ENCODE results near the gene TET3.

The TET3 gene

DNA sequence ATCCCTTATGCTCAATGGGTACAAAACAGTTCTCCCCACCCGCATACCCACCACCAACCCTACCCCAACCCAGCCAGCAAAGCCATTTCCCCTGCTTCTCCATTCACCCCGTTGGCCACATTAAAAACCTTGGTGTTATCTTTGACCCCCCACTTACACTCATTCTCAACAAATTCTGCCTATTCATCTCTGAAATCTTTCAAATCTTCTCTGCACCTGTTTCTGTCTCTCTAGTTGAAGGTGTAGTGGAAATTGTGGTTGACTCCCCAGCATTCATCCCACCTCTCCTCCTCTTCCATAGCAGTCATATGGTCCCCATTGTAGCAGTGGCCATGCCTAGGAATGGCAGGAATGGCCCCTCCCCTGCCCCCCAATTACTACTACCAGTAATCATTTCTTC lies 20.5 kb upstream of the TET3 start:
- DNase-seq, result no peak

DNA sequence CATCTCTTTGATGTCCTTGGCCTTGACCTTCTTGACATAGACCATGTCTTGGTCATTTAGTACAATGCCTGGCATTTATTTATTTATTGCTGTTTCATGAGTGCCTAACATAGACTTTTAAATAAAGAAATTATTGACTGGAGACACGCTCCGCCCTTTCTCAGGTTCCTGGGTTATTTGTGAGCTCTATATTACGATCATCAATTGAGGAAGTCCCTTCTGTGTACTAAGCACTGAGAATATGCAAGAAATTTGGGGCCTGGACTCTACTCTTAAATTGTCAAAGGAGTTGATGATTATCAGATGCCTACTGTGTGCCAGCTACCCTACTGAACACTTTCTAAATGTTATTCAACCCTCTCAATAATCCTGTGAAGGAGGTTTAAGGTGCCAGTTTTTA lies 19.7 kb upstream of the TET3 start:
- no peak for DNase-seq

DNA sequence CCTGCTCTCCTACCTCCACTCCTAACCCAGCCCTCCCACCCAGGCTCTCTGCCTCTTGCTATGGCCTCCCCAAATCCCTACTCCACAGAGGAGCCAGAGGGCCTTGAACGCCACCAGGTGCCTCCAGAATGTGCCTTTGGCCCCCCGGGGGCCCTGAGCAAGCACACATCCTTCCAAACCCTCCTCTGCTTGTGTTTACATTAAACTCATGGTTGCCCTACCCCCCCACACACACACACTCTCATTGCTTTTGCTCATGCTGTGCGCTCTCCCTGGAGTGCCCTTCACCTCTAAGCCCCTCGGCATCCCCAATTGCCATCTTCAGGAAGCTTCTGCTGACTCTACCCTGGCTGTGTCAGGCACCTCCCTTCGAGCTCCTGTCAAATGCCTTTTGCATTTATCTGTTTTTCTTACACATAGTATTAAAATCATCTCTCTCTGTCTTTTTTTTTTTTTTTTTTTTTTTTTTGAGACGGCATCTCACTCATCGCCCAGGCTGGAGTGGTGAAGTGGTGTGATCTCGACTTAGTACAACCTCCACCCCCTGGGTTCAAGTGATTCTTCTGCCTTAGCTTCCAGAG lies 16.3 kb upstream of the TET3 start:
- DNase-seq, result no peak

GRCh38 chr2:73969356-73969755 lies 15.4 kb upstream of the TET3 start:
- no peak for DNase-seq

- DNase-seq, result no peak
Observed at GRCh38 chr2:73970141-73970803, 14.4 kb upstream of the TET3 start.

DNA sequence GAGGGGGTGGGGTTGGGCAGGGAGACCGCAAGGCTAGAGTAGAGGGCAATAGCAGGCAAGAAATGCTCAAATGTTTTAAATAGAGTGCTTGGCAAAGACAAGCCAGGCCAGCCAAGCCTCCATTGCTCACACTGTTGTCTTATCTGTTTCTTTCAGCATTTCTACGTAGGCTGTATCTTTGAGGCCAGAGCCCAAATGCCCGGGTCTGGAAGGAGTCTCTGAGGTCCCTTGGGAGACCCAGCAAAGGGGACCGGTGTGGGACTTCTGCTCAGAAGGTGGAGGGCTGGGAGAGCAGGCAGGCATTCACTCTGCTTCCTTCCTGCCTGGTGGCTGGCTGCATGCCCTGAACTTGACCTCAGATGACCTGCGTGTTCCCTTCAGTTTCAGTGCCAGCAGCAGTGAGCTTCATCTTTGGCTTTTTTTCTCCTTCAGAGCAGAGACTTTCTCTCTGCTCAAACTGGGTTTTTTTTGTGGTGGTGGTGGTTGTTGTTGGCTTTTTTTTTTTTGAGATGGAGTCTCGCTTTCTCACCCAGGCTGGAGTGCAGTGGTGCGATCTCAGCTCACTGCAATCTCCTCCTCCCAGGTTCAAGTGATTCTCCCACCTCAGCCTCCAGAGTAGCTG lies 13.7 kb upstream of the TET3 start:
- no peak for DNase-seq

GRCh38 chr2:73971722-73972121 lies 13.0 kb upstream of the TET3 start:
- no peak for DNase-seq

GRCh38 chr2:73972846-73973245 lies 11.9 kb upstream of the TET3 start:
- no peak for DNase-seq

DNA sequence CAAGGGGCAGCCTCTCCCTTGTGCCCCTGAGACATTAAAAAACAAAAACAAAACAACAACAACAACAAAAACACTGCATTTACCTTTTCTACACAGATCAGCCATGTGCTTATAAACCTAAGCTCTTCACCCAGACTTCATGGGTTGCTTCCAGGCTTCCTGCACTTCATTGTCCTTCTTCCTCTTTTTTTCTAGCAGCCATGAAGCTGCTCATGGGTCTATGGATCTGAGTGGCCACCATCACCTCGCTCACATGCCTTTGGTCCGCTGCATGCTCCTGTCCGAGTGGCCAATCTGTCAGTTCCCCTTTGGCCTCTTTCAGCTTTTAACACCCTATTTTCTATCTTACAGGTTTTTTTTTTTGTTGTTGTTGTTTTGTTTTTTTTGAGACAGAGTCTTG lies 9.0 kb upstream of the TET3 start:
- no peak for DNase-seq

- no peak for DNase-seq
Observed at GRCh38 chr2:73976803-73977202, 7.9 kb upstream of the TET3 start.

GRCh38 chr2:73977466-73977865 lies 7.2 kb upstream of the TET3 start:
- DNase-seq, result no peak

GRCh38 chr2:73979021-73979420 lies 5.7 kb upstream of the TET3 start:
- DNase-seq, result peak; percentile 17

GRCh38 chr2:73979686-73980085 lies 5.0 kb upstream of the TET3 start:
- DNase-seq, result no peak

DNA sequence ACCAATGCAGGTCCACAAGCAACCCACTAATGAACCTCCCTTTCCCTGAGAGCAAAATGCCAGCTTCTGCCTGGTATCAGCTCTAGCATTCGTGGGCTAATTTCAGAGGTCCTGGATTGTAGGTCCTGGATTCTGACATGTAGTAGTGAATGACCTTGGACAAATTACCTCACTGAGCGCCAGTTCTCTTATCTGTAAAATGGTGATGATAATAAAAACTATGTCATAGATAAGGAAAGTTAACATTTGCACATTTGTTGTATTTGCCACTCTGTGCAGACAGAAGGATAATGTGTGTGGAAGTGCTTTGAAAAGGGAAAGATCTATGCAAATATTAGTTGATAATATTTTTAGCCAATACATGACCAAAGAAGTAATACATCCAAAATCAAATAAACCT lies 4.1 kb upstream of the TET3 start:
- DNase-seq, result no peak

DNA sequence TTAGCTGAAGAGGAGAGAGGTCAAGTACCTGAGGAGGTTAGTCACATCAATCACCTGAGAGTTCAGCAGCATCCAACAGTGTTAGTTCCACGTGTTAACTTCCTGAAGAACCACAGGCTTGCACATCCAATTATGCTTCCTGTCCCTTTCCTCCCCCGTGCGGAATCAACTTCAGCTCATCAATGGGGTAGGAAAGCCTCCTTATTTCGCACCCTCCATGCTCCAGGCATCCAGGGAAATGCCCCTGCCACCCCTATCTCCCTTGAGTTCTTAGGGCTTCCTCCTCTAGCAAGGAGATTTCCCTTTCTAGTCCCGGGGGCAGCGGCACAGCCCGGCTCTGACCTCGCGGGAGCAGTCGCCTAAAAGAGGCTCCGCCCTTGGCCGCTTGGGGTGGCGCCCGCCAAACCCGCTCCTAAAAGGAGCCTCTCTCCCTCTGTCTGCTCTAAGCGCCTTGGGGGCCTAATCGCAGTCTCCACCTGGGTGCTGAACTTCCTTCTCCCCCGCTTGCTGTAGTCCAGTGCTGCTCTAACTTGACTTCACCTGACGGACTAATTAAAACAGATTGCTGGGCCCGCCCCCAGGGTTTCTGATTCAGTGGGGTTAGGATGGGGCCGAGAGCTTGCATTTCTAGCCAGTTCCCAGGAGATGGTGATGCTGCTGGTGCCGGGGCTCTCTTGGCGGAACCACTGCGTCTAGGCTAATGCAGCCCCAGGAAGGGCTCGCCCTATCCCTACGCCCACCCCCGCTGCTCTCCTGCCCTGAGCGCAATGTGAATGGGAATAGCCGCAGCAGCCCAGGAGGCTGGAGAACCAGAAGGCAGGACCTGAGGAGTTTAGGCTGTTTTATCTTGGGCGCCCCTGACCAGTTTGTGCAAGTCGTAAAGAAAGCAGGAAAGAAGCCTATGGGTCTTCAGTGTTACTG lies 3.4 kb upstream of the TET3 start:
- peak; percentile 50 for DNase-seq

DNA sequence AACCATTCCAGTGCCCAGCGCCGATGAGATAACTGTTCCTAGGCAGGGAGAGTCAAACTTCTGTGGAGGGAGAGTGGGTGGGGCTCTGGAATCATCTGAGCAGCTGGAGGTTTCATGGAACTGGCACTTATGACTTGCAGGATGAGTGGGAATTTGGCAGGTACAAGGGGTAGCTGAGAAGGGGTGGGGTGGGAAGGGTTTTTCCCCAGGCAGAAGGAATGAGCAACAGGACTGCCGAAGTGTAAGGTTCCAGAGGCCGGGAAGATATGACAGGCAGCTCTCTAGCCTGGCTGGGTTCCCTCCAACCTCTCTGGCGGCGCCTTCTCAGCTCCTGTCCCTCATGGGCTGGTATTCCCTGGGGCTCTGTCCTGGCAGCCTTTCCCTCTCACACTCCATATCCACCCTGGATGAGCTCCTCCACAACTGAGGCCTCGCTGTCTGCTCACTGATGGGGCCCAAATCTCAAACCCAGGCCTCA lies 2.5 kb upstream of the TET3 start:
- DNase-seq, result no peak

- peak; percentile 77 for DNase-seq
Observed at GRCh38 chr2:73983322-73984202, 1.1 kb upstream of the TET3 start.

GRCh38 chr2:73984922-73985307 lies 205 bp downstream of the TET3 start:
- no peak for DNase-seq

DNA sequence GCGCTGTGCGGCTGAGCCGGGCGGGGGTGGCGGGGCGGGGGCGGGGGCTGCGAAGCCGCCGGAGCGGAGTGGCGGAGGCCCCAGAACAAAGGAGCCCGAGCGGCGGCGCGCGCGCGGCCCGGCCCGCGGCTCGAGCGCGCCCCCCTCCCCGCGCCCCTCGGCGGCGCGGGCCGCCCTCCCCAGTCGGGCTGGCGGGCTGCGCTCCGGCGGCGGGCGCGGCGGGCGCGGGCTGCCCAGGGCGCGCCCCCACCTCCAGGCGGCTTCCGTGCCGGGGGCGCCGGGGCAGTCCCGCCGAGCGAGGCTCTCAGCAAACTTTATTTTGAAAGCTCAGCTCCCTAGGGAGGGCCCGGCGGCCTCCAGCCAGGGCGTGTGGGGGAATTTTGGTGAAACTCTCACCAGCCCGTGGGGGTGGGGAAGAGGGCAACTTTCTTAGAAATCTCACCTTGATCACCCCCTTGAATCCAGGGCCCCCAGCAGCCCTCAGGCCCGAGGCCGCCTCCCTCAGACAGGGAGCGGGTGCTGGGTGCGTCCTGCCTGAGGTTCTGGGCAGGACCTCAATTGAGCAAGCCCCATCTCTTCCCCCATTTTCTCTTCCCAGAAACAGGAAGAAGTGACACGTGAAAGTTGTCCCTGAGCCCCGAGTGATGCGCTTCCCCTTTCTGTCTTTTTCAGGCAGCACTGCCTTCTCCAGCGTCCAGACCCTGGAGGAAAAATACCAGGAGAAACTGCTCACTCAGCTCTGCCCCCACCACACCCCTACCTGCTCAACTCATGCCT lies 786 bp downstream of the TET3 start:
- peak; percentile 59 for DNase-seq

- DNase-seq, result no peak
Observed at GRCh38 chr2:73986085-73986681, 1.5 kb downstream of the TET3 start.
